ENCODE results near the gene GPI. TPM values are rescaled to one million over a fixed set of nuclear protein-coding genes. Genes with fewer than 3 reads are reported as not detected.

The GPI gene
- polyA plus RNA-seq, 1 of the 3 experiments (the other 2 are of a cell fraction), result 144 TPM

DNA sequence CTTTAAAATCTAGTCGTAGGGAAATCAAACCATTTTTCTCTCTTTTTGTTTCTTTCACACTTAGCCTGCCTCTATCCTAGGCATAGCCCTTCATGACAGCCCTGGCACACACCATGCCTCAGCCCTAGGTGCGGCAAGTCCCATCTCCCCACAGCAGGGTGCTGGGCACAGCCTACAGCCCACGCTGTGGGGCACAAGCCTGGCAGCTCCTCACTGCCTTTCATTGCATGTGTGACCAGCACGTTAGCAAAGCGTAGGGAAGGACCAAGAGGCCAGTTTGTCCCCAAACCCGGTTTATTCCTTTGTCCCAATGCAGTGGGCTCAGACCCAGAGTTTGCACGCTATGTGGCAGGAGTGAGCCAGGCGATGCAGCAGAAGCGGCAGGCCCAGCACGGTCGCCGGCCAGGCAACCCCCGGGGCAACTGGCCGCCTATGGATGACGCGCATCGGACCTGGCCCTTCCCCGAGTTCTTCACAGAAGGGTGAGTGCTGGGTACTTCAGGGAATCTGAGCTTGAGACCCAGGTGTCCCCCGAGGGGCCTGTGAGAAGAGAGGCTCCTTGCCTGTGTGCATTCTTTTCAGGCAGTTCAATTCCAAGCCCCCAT lies 17.3 kb upstream of the GPI start:
- CTCF ChIA-PET, result interaction anchor here (1.2 to 1.3 kb wide), 2 partner anchors 9 to 11 kb away, joined by 4 to 7 read pairs; no protein-coding TSS in a partner anchor
- POLR2A ChIA-PET, result no interaction called here
- H3K4me2 ChIP-seq, result no peak overlapping the region

DNA sequence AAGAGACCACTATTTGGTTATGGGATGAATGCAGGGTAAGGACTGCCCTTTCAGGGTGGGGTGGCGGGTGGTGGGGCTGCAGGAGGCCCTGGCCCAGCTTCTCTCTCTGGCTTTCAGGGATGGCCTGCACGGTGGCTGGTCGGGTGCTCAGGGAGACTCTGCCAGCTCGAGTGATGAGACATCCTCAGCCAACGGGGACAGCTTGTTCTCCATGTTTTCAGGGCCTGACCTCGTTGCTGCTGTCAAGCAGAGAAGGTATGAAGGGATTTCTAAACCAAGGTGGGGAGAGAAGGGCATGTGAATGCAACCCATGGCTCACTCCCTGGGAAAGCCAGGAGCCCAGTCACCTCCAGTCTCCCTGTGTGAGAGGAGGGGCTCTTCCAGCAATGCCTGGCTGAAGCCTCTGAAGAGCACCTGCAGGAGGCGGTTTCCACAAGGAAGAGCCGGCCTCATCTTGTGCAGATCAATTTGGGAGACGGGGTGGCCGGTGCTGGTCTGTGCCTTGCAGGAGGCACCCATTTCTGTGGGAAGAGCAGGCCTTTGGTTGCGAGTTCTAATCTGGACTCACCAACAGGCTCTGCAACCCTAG lies 16.0 kb upstream of the GPI start:
- H3K4me3 ChIP-seq (ENCODE audit: low read depth in 2 of 2, low read length in 1 of 2), result no peak overlapping the region
- CTCF ChIA-PET, result interaction anchor here (0.7 to 1.3 kb wide), 4 partner anchors 10 to 897 kb away, joined by 3 to 7 read pairs (median 4); no protein-coding TSS in a partner anchor
- no peaks in the 10 kb centered on the region for H3K79me2 ChIP-seq (ENCODE audit: insufficient read depth)
- H3K9me2 ChIP-seq, result no peaks in the 10 kb centered on the region
- H3K27ac ChIP-seq (ENCODE audit: low read depth in 2 of 2, low read length in 1 of 2), result no peak overlapping the region
- 99% methylated on average over 7 of the region's 11 CpGs for WGBS (ENCODE audit: low lambda C conversion rate)
- POLR2A ChIA-PET, result no interaction called here
- peaks cover 4% of the 10 kb centered on the region for H3F3A ChIP-seq (replicated peaks; ENCODE audit: insufficient read depth)
- no peak for DNase-seq
- H3K4me2 ChIP-seq, result no peak overlapping the region
- no peak overlapping the region for H2AFZ ChIP-seq (ENCODE audit: low read depth)
- H3K27me3 ChIP-seq (ENCODE audit: insufficient read depth), result no peaks in the 10 kb centered on the region
- no peaks in the 10 kb centered on the region for H3K4me1 ChIP-seq (ENCODE audit: control insufficient read depth in 1 of 2, insufficient read depth in 2 of 2, low read depth in 1 of 2, low read length in 1 of 2)
- peaks cover 7 to 12% of the 10 kb centered on the region in 2 experiments for H3K36me3 ChIP-seq (replicated peaks in 1 of 2; ENCODE audit: control insufficient read depth in 1 of 2, insufficient read depth in 2 of 2, low read length in 1 of 2)
- H3K9ac ChIP-seq, result no peak overlapping the region
- no peaks in the 10 kb centered on the region for H4K20me1 ChIP-seq (ENCODE audit: insufficient read depth)
- no peaks in the 10 kb centered on the region for H3K9me3 ChIP-seq
- TF ChIP-seq POLR2AphosphoS5 (IDR thresholded peaks at IDR 0.05; ENCODE audit: low read depth, low read length) (no peak), FOXM1 (IDR thresholded peaks at IDR 0.05; ENCODE audit: low read depth) (no peak), FOXJ3 (CRISPR knock-in tag; IDR thresholded peaks at IDR 0.05) (no peak), EP300 (IDR thresholded peaks at IDR 0.05; ENCODE audit: borderline replicate concordance in 1 of 2, low read depth in 1 of 2, low read length in 1 of 2) (no peak), ELF1 (IDR thresholded peaks at IDR 0.05) (no peak), EZH2phosphoT487 (IDR thresholded peaks at IDR 0.05; ENCODE audit: borderline replicate concordance, low read depth) (no peak), RAD21 (IDR thresholded peaks at IDR 0.05; ENCODE audit: low read length) (no peak)
- TF ChIP-seq, protein P1, sequence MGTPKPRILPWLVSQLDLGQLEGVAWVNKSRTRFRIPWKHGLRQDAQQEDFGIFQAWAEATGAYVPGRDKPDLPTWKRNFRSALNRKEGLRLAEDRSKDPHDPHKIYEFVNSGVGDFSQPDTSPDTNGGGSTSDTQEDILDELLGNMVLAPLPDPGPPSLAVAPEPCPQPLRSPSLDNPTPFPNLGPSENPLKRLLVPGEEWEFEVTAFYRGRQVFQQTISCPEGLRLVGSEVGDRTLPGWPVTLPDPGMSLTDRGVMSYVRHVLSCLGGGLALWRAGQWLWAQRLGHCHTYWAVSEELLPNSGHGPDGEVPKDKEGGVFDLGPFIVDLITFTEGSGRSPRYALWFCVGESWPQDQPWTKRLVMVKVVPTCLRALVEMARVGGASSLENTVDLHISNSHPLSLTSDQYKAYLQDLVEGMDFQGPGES (IDR thresholded peaks at IDR 0.05; ENCODE audit: low read depth, low read length), result no peak
- TF ChIP-seq, protein P2, sequence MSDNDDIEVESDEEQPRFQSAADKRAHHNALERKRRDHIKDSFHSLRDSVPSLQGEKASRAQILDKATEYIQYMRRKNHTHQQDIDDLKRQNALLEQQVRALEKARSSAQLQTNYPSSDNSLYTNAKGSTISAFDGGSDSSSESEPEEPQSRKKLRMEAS (IDR thresholded peaks at IDR 0.05; ENCODE audit: low read depth), result no peak
- TF ChIP-seq, protein P3, sequence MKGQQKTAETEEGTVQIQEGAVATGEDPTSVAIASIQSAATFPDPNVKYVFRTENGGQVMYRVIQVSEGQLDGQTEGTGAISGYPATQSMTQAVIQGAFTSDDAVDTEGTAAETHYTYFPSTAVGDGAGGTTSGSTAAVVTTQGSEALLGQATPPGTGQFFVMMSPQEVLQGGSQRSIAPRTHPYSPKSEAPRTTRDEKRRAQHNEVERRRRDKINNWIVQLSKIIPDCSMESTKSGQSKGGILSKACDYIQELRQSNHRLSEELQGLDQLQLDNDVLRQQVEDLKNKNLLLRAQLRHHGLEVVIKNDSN (IDR thresholded peaks at IDR 0.05; ENCODE audit: borderline replicate concordance, low read depth), result no peak
- TF ChIP-seq, protein P4, sequence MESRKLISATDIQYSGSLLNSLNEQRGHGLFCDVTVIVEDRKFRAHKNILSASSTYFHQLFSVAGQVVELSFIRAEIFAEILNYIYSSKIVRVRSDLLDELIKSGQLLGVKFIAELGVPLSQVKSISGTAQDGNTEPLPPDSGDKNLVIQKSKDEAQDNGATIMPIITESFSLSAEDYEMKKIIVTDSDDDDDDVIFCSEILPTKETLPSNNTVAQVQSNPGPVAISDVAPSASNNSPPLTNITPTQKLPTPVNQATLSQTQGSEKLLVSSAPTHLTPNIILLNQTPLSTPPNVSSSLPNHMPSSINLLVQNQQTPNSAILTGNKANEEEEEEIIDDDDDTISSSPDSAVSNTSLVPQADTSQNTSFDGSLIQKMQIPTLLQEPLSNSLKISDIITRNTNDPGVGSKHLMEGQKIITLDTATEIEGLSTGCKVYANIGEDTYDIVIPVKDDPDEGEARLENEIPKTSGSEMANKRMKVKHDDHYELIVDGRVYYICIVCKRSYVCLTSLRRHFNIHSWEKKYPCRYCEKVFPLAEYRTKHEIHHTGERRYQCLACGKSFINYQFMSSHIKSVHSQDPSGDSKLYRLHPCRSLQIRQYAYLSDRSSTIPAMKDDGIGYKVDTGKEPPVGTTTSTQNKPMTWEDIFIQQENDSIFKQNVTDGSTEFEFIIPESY (IDR thresholded peaks at IDR 0.05; ENCODE audit: borderline replicate concordance, low read depth), result no peak
- TF ChIP-seq, protein P5, sequence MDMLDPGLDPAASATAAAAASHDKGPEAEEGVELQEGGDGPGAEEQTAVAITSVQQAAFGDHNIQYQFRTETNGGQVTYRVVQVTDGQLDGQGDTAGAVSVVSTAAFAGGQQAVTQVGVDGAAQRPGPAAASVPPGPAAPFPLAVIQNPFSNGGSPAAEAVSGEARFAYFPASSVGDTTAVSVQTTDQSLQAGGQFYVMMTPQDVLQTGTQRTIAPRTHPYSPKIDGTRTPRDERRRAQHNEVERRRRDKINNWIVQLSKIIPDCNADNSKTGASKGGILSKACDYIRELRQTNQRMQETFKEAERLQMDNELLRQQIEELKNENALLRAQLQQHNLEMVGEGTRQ (IDR thresholded peaks at IDR 0.05; ENCODE audit: borderline replicate concordance, low read depth, low read length), result no peak

More for the DNA sequence above, 17.3 kb upstream of the GPI start:
- WGBS (ENCODE audit: low lambda C conversion rate), result 94% methylated on average over 6 of the region's 19 CpGs
- Histone ChIP-seq H3K9me2 (no peaks in the 10 kb centered on the region), H3K9ac (no peak overlapping the region), H3F3A (replicated peaks; ENCODE audit: insufficient read depth) (no peaks in the 10 kb centered on the region), H4K20me1 (ENCODE audit: insufficient read depth) (no peaks in the 10 kb centered on the region), H3K79me2 (ENCODE audit: insufficient read depth) (no peaks in the 10 kb centered on the region), H3K27ac (ENCODE audit: low read depth in 2 of 2, low read length in 1 of 2) (no peak overlapping the region), H3K36me3 (replicated peaks in 1 of 2; ENCODE audit: control insufficient read depth in 1 of 2, insufficient read depth in 2 of 2, low read length in 1 of 2) (peaks cover 6 to 17% of the 10 kb centered on the region in 2 experiments), H2AFZ (ENCODE audit: low read depth) (no peak overlapping the region), H3K4me3 (ENCODE audit: low read depth in 2 of 2, low read length in 1 of 2) (no peak overlapping the region), H3K4me1 (ENCODE audit: control insufficient read depth in 1 of 2, insufficient read depth in 2 of 2, low read depth in 1 of 2, low read length in 1 of 2) (no peaks in the 10 kb centered on the region), H3K27me3 (ENCODE audit: insufficient read depth) (no peaks in the 10 kb centered on the region), H3K9me3 (no peaks in the 10 kb centered on the region)
- TF ChIP-seq SIN3A (IDR thresholded peaks at IDR 0.05; ENCODE audit: borderline replicate concordance, low read depth, low read length) (no peak), JUND (IDR thresholded peaks at IDR 0.05) (no peak), RXRA (IDR thresholded peaks at IDR 0.05; ENCODE audit: borderline replicate concordance, low read depth) (no peak), MXI1 (IDR thresholded peaks at IDR 0.05; ENCODE audit: low read depth, low read length) (no peak), TEAD4 (IDR thresholded peaks at IDR 0.05; ENCODE audit: borderline replicate concordance, insufficient read depth) (no peak), RFX5 (IDR thresholded peaks at IDR 0.05; ENCODE audit: low read length) (no peak), NRF1 (IDR thresholded peaks at IDR 0.05; ENCODE audit: low read depth, low read length) (no peak), RCOR1 (IDR thresholded peaks at IDR 0.05; ENCODE audit: low read length) (no peak), ELF1 (IDR thresholded peaks at IDR 0.05) (no peak), FOXM1 (IDR thresholded peaks at IDR 0.05; ENCODE audit: low read depth) (no peak), FOXJ3 (CRISPR knock-in tag; IDR thresholded peaks at IDR 0.05) (no peak), POLR2AphosphoS5 (IDR thresholded peaks at IDR 0.05; ENCODE audit: low read depth, low read length) (no peak)
- TF ChIP-seq, protein P3 (IDR thresholded peaks at IDR 0.05; ENCODE audit: borderline replicate concordance, low read depth), result no peak
- TF ChIP-seq, protein P6, sequence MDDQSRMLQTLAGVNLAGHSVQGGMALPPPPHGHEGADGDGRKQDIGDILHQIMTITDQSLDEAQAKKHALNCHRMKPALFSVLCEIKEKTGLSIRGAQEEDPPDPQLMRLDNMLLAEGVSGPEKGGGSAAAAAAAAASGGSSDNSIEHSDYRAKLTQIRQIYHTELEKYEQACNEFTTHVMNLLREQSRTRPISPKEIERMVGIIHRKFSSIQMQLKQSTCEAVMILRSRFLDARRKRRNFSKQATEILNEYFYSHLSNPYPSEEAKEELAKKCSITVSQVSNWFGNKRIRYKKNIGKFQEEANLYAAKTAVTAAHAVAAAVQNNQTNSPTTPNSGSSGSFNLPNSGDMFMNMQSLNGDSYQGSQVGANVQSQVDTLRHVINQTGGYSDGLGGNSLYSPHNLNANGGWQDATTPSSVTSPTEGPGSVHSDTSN (IDR thresholded peaks at IDR 0.05), result no peak
- no peak for DNase-seq
